ENCODE measurements around the gene POLR2A. TPM values are rescaled to one million over a fixed set of nuclear protein-coding genes. Genes with fewer than 3 reads are reported as not detected.

The POLR2A gene
- total and polyA plus RNA-seq, 2 of the 13 experiments (the other 11 are each of a cell fraction or from before 2014, with no cell fraction given): 17.8 to 18.3 TPM

GRCh38 chr17:7478276-7479212 lies 5.6 kb upstream of the POLR2A start (continued):
- TF ChIP-seq, protein P1, sequence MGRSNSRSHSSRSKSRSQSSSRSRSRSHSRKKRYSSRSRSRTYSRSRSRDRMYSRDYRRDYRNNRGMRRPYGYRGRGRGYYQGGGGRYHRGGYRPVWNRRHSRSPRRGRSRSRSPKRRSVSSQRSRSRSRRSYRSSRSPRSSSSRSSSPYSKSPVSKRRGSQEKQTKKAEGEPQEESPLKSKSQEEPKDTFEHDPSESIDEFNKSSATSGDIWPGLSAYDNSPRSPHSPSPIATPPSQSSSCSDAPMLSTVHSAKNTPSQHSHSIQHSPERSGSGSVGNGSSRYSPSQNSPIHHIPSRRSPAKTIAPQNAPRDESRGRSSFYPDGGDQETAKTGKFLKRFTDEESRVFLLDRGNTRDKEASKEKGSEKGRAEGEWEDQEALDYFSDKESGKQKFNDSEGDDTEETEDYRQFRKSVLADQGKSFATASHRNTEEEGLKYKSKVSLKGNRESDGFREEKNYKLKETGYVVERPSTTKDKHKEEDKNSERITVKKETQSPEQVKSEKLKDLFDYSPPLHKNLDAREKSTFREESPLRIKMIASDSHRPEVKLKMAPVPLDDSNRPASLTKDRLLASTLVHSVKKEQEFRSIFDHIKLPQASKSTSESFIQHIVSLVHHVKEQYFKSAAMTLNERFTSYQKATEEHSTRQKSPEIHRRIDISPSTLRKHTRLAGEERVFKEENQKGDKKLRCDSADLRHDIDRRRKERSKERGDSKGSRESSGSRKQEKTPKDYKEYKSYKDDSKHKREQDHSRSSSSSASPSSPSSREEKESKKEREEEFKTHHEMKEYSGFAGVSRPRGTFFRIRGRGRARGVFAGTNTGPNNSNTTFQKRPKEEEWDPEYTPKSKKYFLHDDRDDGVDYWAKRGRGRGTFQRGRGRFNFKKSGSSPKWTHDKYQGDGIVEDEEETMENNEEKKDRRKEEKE (IDR thresholded peaks at IDR 0.05): no peak
- TF ChIP-seq ZFX (CRISPR knock-in tag; IDR thresholded peaks at IDR 0.05; ENCODE audit: low read depth) (peak; percentile 23; the same call in 1 of the 2 replicates), ZNF891 (CRISPR knock-in tag; IDR thresholded peaks at IDR 0.05) (no peak), HIVEP1 (CRISPR knock-in tag; IDR thresholded peaks at IDR 0.05) (no peak), ZNF839 (CRISPR knock-in tag; IDR thresholded peaks at IDR 0.05; ENCODE audit: borderline replicate concordance) (peak; percentile 53; the same call in 1 of the 2 replicates), SNAPC2 (CRISPR knock-in tag; IDR thresholded peaks at IDR 0.05) (no peak), MEF2D (CRISPR knock-in tag; IDR thresholded peaks at IDR 0.05) (no peak), RFX5 (IDR thresholded peaks at IDR 0.05; ENCODE audit: low read depth, low read length) (no peak), RFXANK (CRISPR knock-in tag; IDR thresholded peaks at IDR 0.05) (no peak), RERE (CRISPR knock-in tag; IDR thresholded peaks at IDR 0.05; ENCODE audit: low read depth) (no peak), CHD2 (IDR thresholded peaks at IDR 0.05; ENCODE audit: low read depth, low read length) (0 out of 2 replicates have a peak, but pooled peaks have one; percentile 23), LCORL (IDR thresholded peaks at IDR 0.05) (no peak), LCORL (CRISPR knock-in tag; IDR thresholded peaks at IDR 0.05) (no peak; the same call in 1 of the 2 replicates), ZMAT5 (CRISPR knock-in tag; IDR thresholded peaks at IDR 0.05; ENCODE audit: borderline replicate concordance, low read depth) (no peak), KLF13 (CRISPR knock-in tag; IDR thresholded peaks at IDR 0.05) (no peak)
- TF ChIP-seq, protein P2, sequence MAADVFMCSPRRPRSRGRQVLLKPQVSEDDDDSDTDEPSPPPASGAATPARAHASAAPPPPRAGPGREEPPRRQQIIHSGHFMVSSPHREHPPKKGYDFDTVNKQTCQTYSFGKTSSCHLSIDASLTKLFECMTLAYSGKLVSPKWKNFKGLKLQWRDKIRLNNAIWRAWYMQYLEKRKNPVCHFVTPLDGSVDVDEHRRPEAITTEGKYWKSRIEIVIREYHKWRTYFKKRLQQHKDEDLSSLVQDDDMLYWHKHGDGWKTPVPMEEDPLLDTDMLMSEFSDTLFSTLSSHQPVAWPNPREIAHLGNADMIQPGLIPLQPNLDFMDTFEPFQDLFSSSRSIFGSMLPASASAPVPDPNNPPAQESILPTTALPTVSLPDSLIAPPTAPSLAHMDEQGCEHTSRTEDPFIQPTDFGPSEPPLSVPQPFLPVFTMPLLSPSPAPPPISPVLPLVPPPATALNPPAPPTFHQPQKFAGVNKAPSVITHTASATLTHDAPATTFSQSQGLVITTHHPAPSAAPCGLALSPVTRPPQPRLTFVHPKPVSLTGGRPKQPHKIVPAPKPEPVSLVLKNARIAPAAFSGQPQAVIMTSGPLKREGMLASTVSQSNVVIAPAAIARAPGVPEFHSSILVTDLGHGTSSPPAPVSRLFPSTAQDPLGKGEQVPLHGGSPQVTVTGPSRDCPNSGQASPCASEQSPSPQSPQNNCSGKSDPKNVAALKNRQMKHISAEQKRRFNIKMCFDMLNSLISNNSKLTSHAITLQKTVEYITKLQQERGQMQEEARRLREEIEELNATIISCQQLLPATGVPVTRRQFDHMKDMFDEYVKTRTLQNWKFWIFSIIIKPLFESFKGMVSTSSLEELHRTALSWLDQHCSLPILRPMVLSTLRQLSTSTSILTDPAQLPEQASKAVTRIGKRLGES (CRISPR knock-in tag; IDR thresholded peaks at IDR 0.05; ENCODE audit: borderline replicate concordance): no peak

Data from HepG2 (cell line).